D721Med (cell line): ENCODE measurements around the gene KCND3.

ENCODE experiments used
- DNase-seq: peaks from one replicate; pipeline ENCODE4 v3.0.0; 2011; ENCODE audit warnings: low spot score; ENCODE audit not compliant: insufficient read length
- FAIRE-seq: peaks from 2 replicates; lab custom pipeline; 2011; peaks lifted over from hg19 to GRCh38; lab: Jason Lieb, UNC
- CTCF ChIP-seq: IDR thresholded peaks from 2 replicates; pipeline ENCODE4 v1.5.1; 2012; ENCODE audit warnings: mild to moderate bottlenecking, control low read depth; ENCODE audit not compliant: insufficient read depth; ENCODE audit errors: missing control alignments

The KCND3 gene

GRCh38 chr1:111720977-111721786, 268.3 kb downstream of the KCND3 start:
- DNase-seq (no peak), FAIRE-seq (no peak)
- no peak for TF ChIP-seq CTCF
